Upper lobe of left lung (tissue), 6 donors: ENCODE results near the gene EXTL1. TPM values are rescaled to one million over a fixed set of nuclear protein-coding genes. Genes with fewer than 3 reads are reported as not detected.
A peak's percentile ranks its signal among the peaks of the same experiment; 100 is the strongest.

Source experiments
- ATAC-seq, 2 donors: fragments of 200-7000 bp; cut with Tn5 transposase; one replicate each; pipeline ENCODE4 v1.9.1; 2022; ENCODE audit warnings: mild to moderate bottlenecking in 2 of 2, moderate library complexity in 2 of 2; ENCODE audit not compliant: low FRiP score in 2 of 2
- DNase-seq, 2 donors: peaks; one replicate each; pipeline ENCODE4 v3.0.0-alpha.2; 2019 to 2020
- H3K27ac ChIP-seq, 4 donors: fragments of 200-600 bp; sonication (generic); one replicate each; pipeline ENCODE4 v1.5.1; 2016 to 2019
- H3K27me3 ChIP-seq, 4 donors: fragments of 200-600 bp; sonication (generic); one replicate each; pipeline ENCODE4 v1.5.1; 2017 to 2019
- H3K36me3 ChIP-seq, 4 donors: fragments of 200-600 bp; sonication (generic); one replicate each; pipeline ENCODE4 v1.5.1; 2016 to 2019
- H3K4me1 ChIP-seq, 4 donors: fragments of 200-600 bp; sonication (generic); one replicate each; pipeline ENCODE4 v1.5.1; 2018 to 2019
- H3K4me3 ChIP-seq, 4 donors: fragments of 200-600 bp; sonication (generic); one replicate each; pipeline ENCODE4 v1.5.1; 2017 to 2019; ENCODE audit warnings: mild to moderate bottlenecking in 2 of 4, moderate library complexity in 1 of 4
- H3K9me3 ChIP-seq, 4 donors: fragments of 200-600 bp; sonication (generic); one replicate each; pipeline ENCODE4 v1.5.1; 2018 to 2019
- EP300 ChIP-seq, 4 donors: sonication (generic); formaldehyde crosslinking; IDR thresholded peaks; one replicate each; pipeline ENCODE4 v1.5.1; 2017; ENCODE audit warnings: antibody characterized with exemption in 4 of 4, control low read depth in 2 of 4
- POLR2A ChIP-seq, 4 donors: fragments of 450-650 bp; IDR thresholded peaks; one replicate each; pipeline ENCODE4 v1.5.1; 2016 to 2017; ENCODE audit warnings: antibody characterized with exemption in 4 of 4, mild to moderate bottlenecking in 2 of 4
- POLR2AphosphoS5 ChIP-seq, 2 donors: sonication (generic); formaldehyde crosslinking; IDR thresholded peaks; one replicate each; pipeline ENCODE4 v1.5.1; 2017; ENCODE audit warnings: antibody characterized with exemption in 2 of 2
- WGBS, 2 donors: methylation state at CpG; one replicate each; pipeline ENCODE4 v1.1.5; 2017 to 2018; 5-methylcytosine and 5-hydroxymethylcytosine counted together
- total RNA-seq, 6 donors: library from RNA; depleted of rRNA in 4 of 6; stranded (reverse); fragments of >200 nt in 4 of 6; gene quantifications; one replicate each; pipeline versions ENCODE4 v1.1.0 to v1.2.1, GENCODE V29; 2016 to 2021
- TF ChIP-seq, protein P1 (sequence below), 6 experiments: fragments of 450-650 bp in 4 of 6; fragments of 200-600 bp in 2 of 6; sonication (generic) in 2 of 6; IDR thresholded peaks; one replicate each; pipeline ENCODE4 v1.5.1; 2016 to 2019; ENCODE audit warnings: antibody characterized with exemption in 6 of 6
- donor health status: DM: no; HTN: no; CAD: no; lungs with moderate emphysema.
- donor health status: DM: no; HTN: yes; CAD: no; lungs with severe emphysema.

Gene EXTL1
- total RNA-seq, 6 donors from 2014 or later, result under 0.01 to 0.24 (median 0.20) TPM; not detected in 3

DNA sequence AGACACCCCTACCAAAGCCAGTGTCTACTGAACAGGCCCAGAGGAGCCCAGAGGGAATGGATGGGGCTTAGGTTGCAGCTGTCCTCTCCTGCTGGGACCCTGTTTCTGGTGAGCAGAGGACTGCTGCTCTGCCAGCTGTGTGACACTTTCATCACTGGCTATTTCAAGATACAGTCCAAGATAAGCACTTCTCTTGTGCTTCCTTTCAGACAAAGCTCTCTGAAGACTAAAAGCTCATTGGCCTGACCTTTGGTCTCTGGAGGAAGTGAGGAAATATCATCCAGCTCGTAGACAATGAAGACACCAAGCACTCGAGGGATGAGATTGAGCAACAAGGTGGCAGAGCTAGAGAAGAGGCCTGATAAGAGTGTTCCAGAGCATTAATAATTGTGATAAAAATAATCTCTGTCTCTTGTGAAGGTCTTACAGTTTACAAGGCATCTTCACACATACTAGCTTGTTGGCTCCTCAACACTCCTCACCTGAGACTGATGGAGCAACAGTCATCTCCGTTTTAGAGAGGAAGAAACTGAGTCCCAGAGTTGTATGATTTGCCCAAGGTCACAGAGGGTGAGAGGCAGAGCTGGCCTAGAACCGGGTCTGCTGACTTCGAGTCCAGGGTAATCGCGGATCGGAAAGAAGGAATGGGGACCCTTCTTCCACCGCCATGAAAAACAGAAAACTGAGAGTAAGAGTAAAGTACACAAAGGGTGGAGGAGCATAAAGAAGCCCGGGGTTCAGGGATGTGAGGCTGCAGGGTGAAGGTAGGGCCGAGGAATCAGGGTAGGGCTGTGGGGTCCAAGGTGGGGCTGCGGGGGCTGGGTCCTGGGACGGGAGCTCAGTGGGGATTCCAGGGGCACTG, 24.4 kb upstream of the EXTL1 start:
- peaks cover 15 to 18% (median 16%) of the 10 kb centered on the region in 4 donors for H3K4me1 ChIP-seq
- DNase-seq, result peak; percentile 40 to 74
- H3K27ac ChIP-seq, result peak overlapping the region; percentile 88 to 93 (median 92)
- H3K36me3 ChIP-seq, result no peaks in the 10 kb centered on the region
- no peaks in the 10 kb centered on the region for H3K27me3 ChIP-seq
- H3K9me3 ChIP-seq, result no peaks in the 10 kb centered on the region
- WGBS, 2 donors, result 0 to 4% methylated on average over 13 of the region's 13 CpGs
- peak overlapping the region; percentile 66 to 75 (median 70) for H3K4me3 ChIP-seq
- TF ChIP-seq, protein P1, sequence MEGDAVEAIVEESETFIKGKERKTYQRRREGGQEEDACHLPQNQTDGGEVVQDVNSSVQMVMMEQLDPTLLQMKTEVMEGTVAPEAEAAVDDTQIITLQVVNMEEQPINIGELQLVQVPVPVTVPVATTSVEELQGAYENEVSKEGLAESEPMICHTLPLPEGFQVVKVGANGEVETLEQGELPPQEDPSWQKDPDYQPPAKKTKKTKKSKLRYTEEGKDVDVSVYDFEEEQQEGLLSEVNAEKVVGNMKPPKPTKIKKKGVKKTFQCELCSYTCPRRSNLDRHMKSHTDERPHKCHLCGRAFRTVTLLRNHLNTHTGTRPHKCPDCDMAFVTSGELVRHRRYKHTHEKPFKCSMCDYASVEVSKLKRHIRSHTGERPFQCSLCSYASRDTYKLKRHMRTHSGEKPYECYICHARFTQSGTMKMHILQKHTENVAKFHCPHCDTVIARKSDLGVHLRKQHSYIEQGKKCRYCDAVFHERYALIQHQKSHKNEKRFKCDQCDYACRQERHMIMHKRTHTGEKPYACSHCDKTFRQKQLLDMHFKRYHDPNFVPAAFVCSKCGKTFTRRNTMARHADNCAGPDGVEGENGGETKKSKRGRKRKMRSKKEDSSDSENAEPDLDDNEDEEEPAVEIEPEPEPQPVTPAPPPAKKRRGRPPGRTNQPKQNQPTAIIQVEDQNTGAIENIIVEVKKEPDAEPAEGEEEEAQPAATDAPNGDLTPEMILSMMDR (IDR thresholded peaks at IDR 0.05), result no peak
- TF ChIP-seq POLR2AphosphoS5 (IDR thresholded peaks at IDR 0.05), result peak; percentile 42 to 67
- peak in 2 of 4 donors; percentile 23 to 54 for TF ChIP-seq POLR2A (IDR thresholded peaks at IDR 0.05)
- peak in 1 of 2 donors; percentile 61 for ATAC-seq

DNA sequence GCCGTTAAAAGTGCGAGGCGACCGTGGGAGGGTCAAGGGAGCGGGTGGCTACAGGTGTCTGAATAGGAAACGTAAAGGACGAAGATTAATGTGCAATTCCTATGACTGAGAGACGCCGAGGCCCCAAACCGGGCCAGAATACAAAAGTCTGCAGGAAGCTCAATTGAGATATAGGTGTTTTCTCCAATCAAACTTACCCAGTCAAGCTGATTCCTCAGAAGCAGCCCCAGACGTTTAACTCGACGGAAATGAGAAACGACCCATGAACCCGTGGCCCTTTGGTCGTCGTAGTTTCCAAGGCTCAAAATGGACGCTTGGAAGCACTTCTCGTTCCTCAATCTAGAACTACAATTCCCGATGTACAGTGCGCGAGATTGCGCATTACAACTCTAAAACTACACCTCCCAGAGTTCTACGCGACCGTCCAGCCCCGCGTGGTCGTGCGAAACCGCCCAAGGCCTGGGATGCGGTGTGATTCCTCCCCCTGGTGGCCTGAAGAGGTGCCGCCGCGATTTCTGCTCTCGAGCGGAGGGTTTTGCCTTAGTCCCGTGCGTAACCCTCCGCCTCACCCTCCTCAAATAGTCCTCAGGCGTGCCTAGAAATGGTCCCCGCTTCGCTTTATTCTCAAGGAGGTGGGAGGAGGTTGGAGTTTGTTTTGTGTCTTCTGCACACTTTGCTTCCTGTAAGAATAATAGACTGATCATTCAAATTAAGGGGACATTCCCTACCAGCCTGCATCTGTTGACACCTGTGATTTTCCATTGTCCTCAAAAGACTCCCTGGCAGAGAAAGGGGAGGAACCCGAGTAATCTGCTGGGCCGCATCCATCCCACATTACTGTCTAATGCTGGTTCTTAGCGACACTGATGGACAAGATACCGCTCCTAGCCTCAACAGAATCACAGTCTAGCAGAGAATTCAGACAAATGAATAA, 23.5 kb upstream of the EXTL1 start, which contains the start of gene PAFAH2:
Gene PAFAH2, minus strand, starts transcription at position 236 of the 934 bp plus-strand sequence. CDS start 7,247 bp downstream, outside the sequence.
- H3K4me1 ChIP-seq, result peaks cover 15 to 18% (median 16%) of the 10 kb centered on the region in 4 donors
- no peaks in the 10 kb centered on the region for H3K36me3 ChIP-seq
- H3K27me3 ChIP-seq, result no peaks in the 10 kb centered on the region
- H3K9me3 ChIP-seq, result no peaks in the 10 kb centered on the region
- WGBS, 2 donors, result 2% methylated on average over 47 of the region's 47 CpGs
- peak within 1 kb of the TSS; percentile 66 to 75 (median 70) for H3K4me3 ChIP-seq
- peak within 1 kb of the TSS; percentile 88 to 93 (median 92) for H3K27ac ChIP-seq
- peak in 2 of 4 donors; percentile 45 to 58 for TF ChIP-seq POLR2A (IDR thresholded peaks at IDR 0.05)
- peak; percentile 82 to 86 for TF ChIP-seq POLR2AphosphoS5 (IDR thresholded peaks at IDR 0.05)
- TF ChIP-seq, protein P1 (IDR thresholded peaks at IDR 0.05), result peak; percentile 91 to 99 (median 99)
- peak in 1 of 4 donors; percentile 34 for TF ChIP-seq EP300 (IDR thresholded peaks at IDR 0.05)
- DNase-seq, result peak; percentile 94 to 98
- peak; percentile 99 to 100 for ATAC-seq

DNA sequence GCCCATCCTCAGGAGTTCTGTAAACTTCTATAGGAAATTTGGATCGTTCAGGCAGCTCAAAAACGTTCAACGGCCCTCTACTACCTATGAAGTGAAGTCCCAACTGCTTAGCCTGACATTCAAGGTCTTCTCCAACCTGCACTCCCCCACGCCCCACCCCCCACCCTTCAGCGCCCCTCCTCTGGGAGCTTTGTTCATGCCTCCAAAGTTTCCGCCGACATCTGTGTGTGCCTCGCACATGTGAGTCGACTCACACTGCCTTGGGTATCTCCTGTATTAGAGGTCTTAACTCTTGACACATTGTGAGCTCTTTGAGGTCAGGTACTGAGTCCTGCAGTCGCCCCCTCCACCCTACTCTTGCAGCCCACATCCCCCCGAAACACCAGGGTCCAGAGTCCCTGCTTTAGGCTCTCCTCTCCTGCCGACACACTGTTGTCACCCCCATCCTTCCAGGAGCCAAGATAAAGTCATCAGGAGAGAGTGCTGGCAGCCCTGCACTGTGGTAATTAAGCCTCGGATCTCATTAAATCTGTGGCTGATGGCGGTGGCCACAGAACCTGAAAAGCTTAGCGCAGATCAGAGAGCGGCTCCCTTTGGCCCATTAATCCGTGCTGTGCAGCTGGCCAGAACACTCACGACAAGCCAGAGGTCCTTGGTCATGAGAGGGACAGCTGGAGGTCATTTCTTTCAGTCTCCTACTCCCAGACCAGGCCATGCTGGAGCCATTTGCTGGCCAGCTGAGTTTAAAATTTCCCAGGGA, 22.4 kb upstream of the EXTL1 start:
- no peak for DNase-seq
- Histone ChIP-seq H3K27me3 (no peaks in the 10 kb centered on the region), H3K27ac (no peak overlapping the region), H3K9me3 (no peaks in the 10 kb centered on the region), H3K4me1 (peaks cover 15 to 18% (median 16%) of the 10 kb centered on the region in 4 donors), H3K36me3 (no peaks in the 10 kb centered on the region), H3K4me3 (no peak overlapping the region)
- WGBS, 2 donors, result 87 to 92% methylated on average over 9 to 18 of the region's 18 CpGs
- TF ChIP-seq EP300 (IDR thresholded peaks at IDR 0.05), result no peak
- TF ChIP-seq POLR2AphosphoS5 (IDR thresholded peaks at IDR 0.05), result no peak
- TF ChIP-seq POLR2A (IDR thresholded peaks at IDR 0.05), result no peak
- TF ChIP-seq, protein P1 (IDR thresholded peaks at IDR 0.05), result no peak
- no peak for ATAC-seq

DNA sequence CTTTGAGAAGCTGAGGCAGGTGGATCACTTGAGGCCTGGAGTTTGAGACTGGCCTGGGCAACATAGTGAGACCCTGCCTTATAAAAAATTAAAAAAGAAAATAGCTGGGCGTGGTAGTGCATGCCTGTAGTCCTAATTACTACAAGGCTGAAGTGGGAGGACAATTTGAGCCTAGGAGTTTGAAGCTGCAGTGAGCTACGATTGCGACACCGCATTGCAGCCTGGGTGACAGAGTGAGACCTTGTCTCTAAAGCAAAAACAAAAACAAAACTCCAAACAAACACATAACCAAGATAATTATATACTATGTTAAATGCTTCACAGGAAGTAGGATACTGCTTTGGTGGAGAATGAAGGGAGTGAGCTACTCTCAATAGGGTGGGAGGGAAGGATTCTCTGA, 18.3 kb upstream of the EXTL1 start:
- no peak overlapping the region for H3K27ac ChIP-seq
- no peak for DNase-seq
- TF ChIP-seq EP300 (IDR thresholded peaks at IDR 0.05) (no peak), POLR2AphosphoS5 (IDR thresholded peaks at IDR 0.05) (no peak), POLR2A (IDR thresholded peaks at IDR 0.05) (no peak)
- TF ChIP-seq, protein P1 (IDR thresholded peaks at IDR 0.05), result no peak

More for the DNA sequence above, 18.3 kb upstream of the EXTL1 start:
- H3K9me3 ChIP-seq, result no peaks in the 10 kb centered on the region
- peaks cover 4 to 6% (median 5%) of the 10 kb centered on the region in 4 donors for H3K4me1 ChIP-seq
- no peak overlapping the region for H3K4me3 ChIP-seq
- no peaks in the 10 kb centered on the region for H3K27me3 ChIP-seq
- no peak for ATAC-seq
- no peaks in the 10 kb centered on the region for H3K36me3 ChIP-seq
- WGBS, 2 donors, result 80 to 83% methylated on average over 4 of the region's 4 CpGs
